CD14-positive monocyte (primary cell): Measurements from ENCODE around the gene CROCC. TPM values are rescaled to one million over a fixed set of nuclear protein-coding genes. Genes with fewer than 3 reads are reported as not detected.
A peak's percentile ranks its signal among the peaks of the same experiment; 100 is the strongest.
"Not testable (repeated sequence)": the region's sequence is repeated elsewhere in the genome, so short reads cannot be mapped to it uniquely, and the experiment has no call there.

Experiments used
- DNase-seq, 3 donors: peaks; one replicate each; pipeline ENCODE4 v3.0.0-alpha.2; 2011 to 2022
- H2AFZ ChIP-seq: 2 replicates; pipeline ENCODE4 v1.6.0; 2012; ENCODE audit warnings: mild to moderate bottlenecking, low read depth, low read length, inconsistent platforms; ENCODE audit not compliant: insufficient read depth, poor library complexity, severe bottlenecking
- H3K27ac ChIP-seq, 2 donors: 1 replicate in 1 of 2; 2 replicates in 1 of 2; pipeline ENCODE4 v1.5.1; 2012 to 2013; ENCODE audit warnings: low read length in 2 of 2, control low read depth in 1 of 2, inconsistent platforms in 1 of 2, low read depth in 1 of 2, mild to moderate bottlenecking in 1 of 2
- H3K27me3 ChIP-seq, 2 donors: one replicate each; pipeline versions ENCODE4 v1.6.0 to v1.6.1; 2011 to 2013; ENCODE audit warnings: low read length in 2 of 2; ENCODE audit not compliant: control insufficient read depth in 2 of 2, insufficient read depth in 2 of 2
- H3K36me3 ChIP-seq, 2 donors: replicated peaks in 1 of 2; 1 replicate in 1 of 2; 2 replicates in 1 of 2; pipeline versions ENCODE4 v1.5.1 to v1.6.1; 2012 to 2013; ENCODE audit warnings: low read length in 2 of 2, control low read depth in 1 of 2, inconsistent platforms in 1 of 2, mild to moderate bottlenecking in 1 of 2; ENCODE audit not compliant: insufficient read depth in 2 of 2, control insufficient read depth in 1 of 2
- H3K4me1 ChIP-seq, 2 donors: 1 replicate in 1 of 2; 2 replicates in 1 of 2; pipeline versions ENCODE4 v1.5.1 to v1.6.1; 2012 to 2013; ENCODE audit warnings: low read length in 2 of 2, control low read depth in 1 of 2, inconsistent platforms in 1 of 2, mild to moderate bottlenecking in 1 of 2, moderate library complexity in 1 of 2; ENCODE audit not compliant: insufficient read depth in 2 of 2, control insufficient read depth in 1 of 2
- H3K4me2 ChIP-seq: replicated peaks from 2 replicates; pipeline ENCODE3; 2012; ENCODE audit warnings: low read length, moderate library complexity, mild to moderate bottlenecking; ENCODE audit not compliant: poor library complexity, severe bottlenecking; ENCODE audit errors: extremely low read depth
- H3K4me3 ChIP-seq, 3 experiments: fragments of 200-600 bp in 1 of 3; sonication (generic) in 1 of 3; replicated peaks in 1 of 3; 1 replicate in 2 of 3; 2 replicates in 1 of 3; pipeline ENCODE4 v1.5.1; 2011 to 2013; ENCODE audit warnings: low read length in 3 of 3, mild to moderate bottlenecking in 3 of 3, control low read depth in 2 of 3, low read depth in 2 of 3, inconsistent platforms in 1 of 3, moderate library complexity in 1 of 3
- H3K79me2 ChIP-seq: 2 replicates; pipeline ENCODE4 v1.6.0; 2012; ENCODE audit warnings: mild to moderate bottlenecking, control low read depth, inconsistent platforms, low read length, moderate library complexity; ENCODE audit not compliant: insufficient read depth
- H3K9ac ChIP-seq: 2 replicates; pipeline ENCODE4 v1.6.0; 2017; ENCODE audit warnings: low read length, mild to moderate bottlenecking; ENCODE audit not compliant: insufficient read depth, poor library complexity, severe bottlenecking
- H3K9me3 ChIP-seq, 2 donors: replicated peaks in 1 of 2; 1 replicate in 1 of 2; 2 replicates in 1 of 2; pipeline versions ENCODE4 v1.5.1 to v1.6.1; 2012 to 2013; ENCODE audit warnings: low read length in 2 of 2, control low read depth in 1 of 2; ENCODE audit not compliant: control insufficient read depth in 1 of 2, insufficient read depth in 1 of 2
- H4K20me1 ChIP-seq: 2 replicates; pipeline ENCODE4 v1.6.0; 2012; ENCODE audit warnings: mild to moderate bottlenecking, low read length, control low read depth, moderate library complexity; ENCODE audit not compliant: insufficient read depth
- H3K27ac Mint-ChIP-seq, 7 donors: one replicate each; pipeline ENCODE4 v1.8.0; 2020; ENCODE audit warnings: mild to moderate bottlenecking in 7 of 7, mixed read lengths in 7 of 7, moderate library complexity in 6 of 7, inconsistent platforms in 2 of 7
- H3K27me3 Mint-ChIP-seq, 3 donors: one replicate each; pipeline ENCODE4 v1.8.0; 2021 to 2022; ENCODE audit warnings: low read depth in 3 of 3, mild to moderate bottlenecking in 3 of 3, mixed read lengths in 3 of 3, moderate library complexity in 3 of 3, inconsistent platforms in 1 of 3
- H3K36me3 Mint-ChIP-seq, 2 donors: one replicate each; pipeline ENCODE4 v1.8.0; 2020; ENCODE audit warnings: mixed read lengths in 2 of 2, inconsistent platforms in 1 of 2, mild to moderate bottlenecking in 1 of 2
- H3K4me1 Mint-ChIP-seq: one replicate; pipeline ENCODE4 v1.8.0; 2020; ENCODE audit warnings: mild to moderate bottlenecking, mixed read lengths
- H3K4me3 Mint-ChIP-seq, 2 donors: one replicate each; pipeline ENCODE4 v1.8.0; 2020; ENCODE audit warnings: mild to moderate bottlenecking in 2 of 2, mixed read lengths in 2 of 2, moderate library complexity in 1 of 2
- H3K9me3 Mint-ChIP-seq, 7 donors: one replicate each; pipeline ENCODE4 v1.8.0; 2020 to 2022; ENCODE audit warnings: mixed read lengths in 7 of 7, mild to moderate bottlenecking in 6 of 7, moderate library complexity in 6 of 7, inconsistent platforms in 2 of 7
- WGBS: methylation state at CpG from one replicate; pipeline ENCODE4 v1.1.5; 2013; ENCODE audit warnings: missing lambda C conversion rate; ENCODE audit not compliant: insufficient coverage; 5-methylcytosine and 5-hydroxymethylcytosine counted together
- intact Hi-C, 2 donors: fragments of 100-400 bp; cut with micrococcal nuclease; formaldehyde crosslinking; loops; one replicate each; pipeline versions ENCODE4 v1.15.0 to v1.15.1; 2023
- polyA plus RNA-seq, 3 donors: library from polyadenylated mRNA; depleted of rRNA in 1 of 3; unstranded in 2 of 3; stranded (reverse) in 1 of 3; fragments of 300-500 nt in 2 of 3; fragments of >200 nt in 1 of 3; fragmentation: Illumina TruSeq in 2 of 3; gene quantifications; 1 replicate in 2 of 3; 2 replicates in 1 of 3; pipeline ENCODE4 v1.2.3, GENCODE V29; 2012 to 2021

Gene CROCC
- polyA plus RNA-seq, 3 donors: 0.21 to 46.1 (median 0.69) TPM

GRCh38 chr1:16873076-16873879, 48.5 kb upstream of the CROCC start:
- H2AFZ ChIP-seq, intact Hi-C loops, H3K36me3 ChIP-seq, H3K4me2 ChIP-seq, H3K79me2 ChIP-seq, H3K4me1 ChIP-seq, H3K36me3 Mint-ChIP-seq, H3K27ac Mint-ChIP-seq, H3K27ac ChIP-seq, H3K9me3 ChIP-seq, H3K9ac ChIP-seq, H3K4me3 ChIP-seq, H4K20me1 ChIP-seq: not testable (repeated sequence)
- H3K4me3 Mint-ChIP-seq: peak overlapping the region; percentile 63 to 86
- peaks cover 2 to 16% (median 13%) of the 10 kb centered on the region in 7 donors for H3K9me3 Mint-ChIP-seq
- peaks cover 48 to 53% (median 50%) of the 10 kb centered on the region in 3 donors for H3K27me3 Mint-ChIP-seq
- peaks cover 10% of the 10 kb centered on the region for H3K4me1 Mint-ChIP-seq
- WGBS: 62% methylated on average over 16 of the region's 52 CpGs
- DNase-seq: peak in 1 of 3 donors; percentile 52
- peaks cover 16 to 35% of the 10 kb centered on the region in 2 donors for H3K27me3 ChIP-seq

- Mint-ChIP-seq H3K9me3 (peaks cover 2 to 16% (median 13%) of the 10 kb centered on the region in 7 donors), H3K4me3 (peak overlapping the region in 1 of 2 donors; percentile 70)
- 53% methylated on average over 10 of the region's 35 CpGs for WGBS
These were observed 46.6 kb upstream of the CROCC start for GRCh38 chr1:16874968-16875765.

GRCh38 chr1:16881742-16882141, 40.0 kb upstream of the CROCC start:
- H3K4me2 ChIP-seq, H3K79me2 ChIP-seq, H3K36me3 ChIP-seq, H3K9me3 Mint-ChIP-seq, H3K27ac Mint-ChIP-seq, H3K27ac ChIP-seq, H3K9ac ChIP-seq, H4K20me1 ChIP-seq, DNase-seq, intact Hi-C loops, H3K4me1 Mint-ChIP-seq, H3K4me3 ChIP-seq, H3K36me3 Mint-ChIP-seq, H3K4me3 Mint-ChIP-seq, H3K4me1 ChIP-seq, H2AFZ ChIP-seq, H3K9me3 ChIP-seq: not testable (repeated sequence)
- H3K27me3 ChIP-seq: peaks cover 0 to 16% of the 10 kb centered on the region in 2 donors
- WGBS: 100% methylated on average over 1 of the region's 1 CpG
- peaks cover 17 to 33% (median 21%) of the 10 kb centered on the region in 3 donors for H3K27me3 Mint-ChIP-seq

More at GRCh38 chr1:16874968-16875765, 46.6 kb upstream of the CROCC start:
- H3K27ac ChIP-seq, H3K9me3 ChIP-seq, H3K36me3 ChIP-seq, H3K36me3 Mint-ChIP-seq, H4K20me1 ChIP-seq, H3K9ac ChIP-seq, H3K4me2 ChIP-seq, H3K79me2 ChIP-seq, intact Hi-C loops, H3K4me3 ChIP-seq, H2AFZ ChIP-seq, H3K4me1 ChIP-seq, H3K27ac Mint-ChIP-seq, DNase-seq: not testable (repeated sequence)
- peaks cover 10% of the 10 kb centered on the region for H3K4me1 Mint-ChIP-seq
- peaks cover 24 to 35% of the 10 kb centered on the region in 2 donors for H3K27me3 ChIP-seq
- peaks cover 49 to 68% (median 53%) of the 10 kb centered on the region in 3 donors for H3K27me3 Mint-ChIP-seq
